Adrenal gland (tissue), 12 donors: ENCODE measurements around the gene ACVR2B. TPM values are rescaled to one million over a fixed set of nuclear protein-coding genes. Genes with fewer than 3 reads are reported as not detected.

Experiments used
- DNase-seq, 7 donors: peaks; one replicate each; pipeline ENCODE4 v3.0.0-alpha.2; 2019 to 2020
- H3K27ac ChIP-seq, 5 donors: fragments of 200-600 bp; sonication (generic) in 4 of 5; 1 replicate in 3 of 5; 2 replicates in 2 of 5; pipeline versions ENCODE4 v1.5.1 to v1.8.0; 2016 to 2020; ENCODE audit warnings: mild to moderate bottlenecking in 1 of 5
- H3K27me3 ChIP-seq: fragments of 200-600 bp; 2 replicates; pipeline ENCODE4 v1.8.0; 2021
- H3K36me3 ChIP-seq, 2 donors: fragments of 200-600 bp; replicated peaks in 1 of 2; 1 replicate in 1 of 2; 2 replicates in 1 of 2; pipeline versions ENCODE4 v1.5.1 to v1.8.0; 2018 to 2022
- H3K4me1 ChIP-seq, 2 donors: fragments of 200-600 bp; replicated peaks in 1 of 2; 1 replicate in 1 of 2; 2 replicates in 1 of 2; pipeline versions ENCODE4 v1.5.1 to v1.8.0; 2018 to 2021
- H3K4me3 ChIP-seq, 4 donors: fragments of 200-600 bp; sonication (generic) in 3 of 4; one replicate each; pipeline ENCODE4 v1.5.1; 2016 to 2018
- H3K9me3 ChIP-seq, 3 donors: fragments of 200-600 bp; sonication (generic) in 1 of 3; replicated peaks in 1 of 3; 1 replicate in 2 of 3; 2 replicates in 1 of 3; pipeline versions ENCODE4 v1.5.1 to v1.8.0; 2016 to 2021
- POLR2A ChIP-seq, 2 donors: fragments of 450-650 bp; IDR thresholded peaks; one replicate each; pipeline ENCODE4 v1.6.1; 2017; ENCODE audit warnings: antibody characterized with exemption in 2 of 2, mild to moderate bottlenecking in 2 of 2, moderate library complexity in 1 of 2
- WGBS, 4 donors: extraction: QIAGEN DNeasy Blood & Tissue Kit in 2 of 4; methylation state at CpG; one replicate each; pipeline versions ENCODE4 v1.1.5 to v1.1.7; 2013 to 2017; 5-methylcytosine and 5-hydroxymethylcytosine counted together
- intact Hi-C, 2 donors: fragments of 100-400 bp; cut with DNase I; formaldehyde crosslinking; loops; one replicate each; pipeline versions ENCODE4 v1.14.1 to v1.15.0; 2022 to 2023
- polyA plus RNA-seq, 3 donors: library from polyadenylated mRNA; stranded (reverse); fragments of 200-250 nt in 2 of 3; fragments of 350-450 nt in 1 of 3; fragmentation: Illumina TruSeq in 1 of 3; extraction: RNeasy Lipid Tissue Mini Kit (QIAGEN cat#74804) in 1 of 3; gene quantifications; one replicate each; pipeline ENCODE4 v1.2.3, GENCODE V29; 2013 to 2014
- small RNA-seq, 2 donors: library from RNA; depleted of rRNA; stranded (forward); fragments of <200 nt; gene quantifications; one replicate each; pipeline ENCODE3, GENCODE V24; 2016
- total RNA-seq, 9 donors: library from RNA; depleted of rRNA in 4 of 9; stranded (reverse); fragments of >200 nt in 4 of 9; fragments of 120-200 nt in 1 of 9; fragmentation: NEBNext Ultra II Directional in 1 of 9; extraction: Animal tissue kit (Norgen Biotek cat#: 25700) in 1 of 9; gene quantifications; one replicate each; pipeline versions ENCODE4 v1.1.0 to v1.2.4, GENCODE V29; 2013 to 2023
- donor health status: healthy with polysubstance abuse.
- donor health status: Bipolar disorder and iron deficiency.
- donor health status: DM: yes; HTN: yes; CAD: no.
- donor health status: DM: no; HTN: no; CAD: no.
- donor health status: DM: no; HTN: no; CAD: no.
- donor health status: DM: yes; HTN: yes; CAD: no.

ACVR2B gene
- total and polyA plus RNA-seq, 12 donors = 1.8 to 20.2 (median 11.6) TPM

- DNase-seq = no peak
- intact Hi-C loops = no loop called here
- H3K27me3 ChIP-seq = no peaks in the 10 kb centered on the region
- no peaks in the 10 kb centered on the region for H3K36me3 ChIP-seq
- H3K4me1 ChIP-seq = no peaks in the 10 kb centered on the region
- no peak for TF ChIP-seq POLR2A (IDR thresholded peaks at IDR 0.05)
- 79 to 89% (median 82%) methylated on average over 9 of the region's 9 CpGs for WGBS, 4 donors
- no peaks in the 10 kb centered on the region for H3K9me3 ChIP-seq
- H3K4me3 ChIP-seq = no peak overlapping the region
- H3K27ac ChIP-seq = no peak overlapping the region
Measured at GRCh38 chr3:38541806-38542205, 88.1 kb downstream of the ACVR2B start.

Small RNA genes lying within 50 kb of the gene (small RNA-seq; reads per million reads assigned to genes)
- gene RF00019 = 0 reads per million in 2 donors

Other genes with a start within 250 kb of the ACVR2B start
- gene SLC22A13, start 188.1 kb upstream of the ACVR2B start, total RNA-seq = under 1 TPM in 4 of 9 donors, not detected in 5; 0.06 to 0.42 (median 0.33) TPM
- gene SLC22A13, start 188.1 kb upstream of the ACVR2B start, polyA plus RNA-seq = under 1 TPM in 2 of 3 donors, not detected in 1; 0.07 to 0.16 TPM
- under 1 TPM in 4 of 9 donors, not detected in 5; 0.11 to 0.31 (median 0.12) TPM for gene SLC22A14, start 171.6 kb upstream of the ACVR2B start, total RNA-seq
- gene SLC22A14, start 171.6 kb upstream of the ACVR2B start, polyA plus RNA-seq = under 1 TPM; 0.07 to 0.32 (median 0.10) TPM
- 10 to 100 TPM in 3 of 9 donors, 1 to 10 TPM in 6; 2.4 to 14.9 (median 9.2) TPM for gene XYLB, start 107.1 kb upstream of the ACVR2B start, total RNA-seq
- 1 to 10 TPM; 1.5 to 3.7 (median 3.4) TPM for gene XYLB, start 107.1 kb upstream of the ACVR2B start, polyA plus RNA-seq
- 10 to 100 TPM in 8 of 9 donors, 1 to 10 TPM in 1; 5.8 to 16.3 (median 11.5) TPM for gene EXOG, start 42.5 kb downstream of the ACVR2B start, total RNA-seq
- gene EXOG, start 42.5 kb downstream of the ACVR2B start, polyA plus RNA-seq = 10 to 100 TPM in 1 of 3 donors, 1 to 10 TPM in 2; 8.3 to 13.6 (median 9.9) TPM
- 1 to 10 TPM in 2 of 9 donors, under 1 TPM in 5, not detected in 2; 0.04 to 2.1 (median 0.41) TPM for gene SCN5A, start 195.8 kb downstream of the ACVR2B start, total RNA-seq
- gene SCN5A, start 195.8 kb downstream of the ACVR2B start, polyA plus RNA-seq = under 1 TPM; 0.07 to 0.32 (median 0.11) TPM